Mesenchymal stem cell (in vitro differentiated cells and primary cell): ENCODE results near the gene LPP.

Experiments used
- DNase-seq: peaks from one replicate; pipeline ENCODE4 v3.0.0-alpha.2; 2013
- H2AFZ ChIP-seq: one replicate; pipeline ENCODE4 v1.6.1; 2013; ENCODE audit warnings: low read depth, mild to moderate bottlenecking, control low read depth, inconsistent platforms, low read length, moderate library complexity
- H2AK5ac ChIP-seq: 2 replicates; pipeline ENCODE4 v1.6.1; 2013; ENCODE audit warnings: low read length, moderate library complexity, mild to moderate bottlenecking, inconsistent platforms; ENCODE audit not compliant: severe bottlenecking
- H2BK120ac ChIP-seq: one replicate; pipeline ENCODE4 v1.6.1; 2013; ENCODE audit warnings: low read depth, mild to moderate bottlenecking, inconsistent platforms, low read length, moderate library complexity
- H2BK12ac ChIP-seq, 2 experiments: one replicate each; pipeline ENCODE4 v1.6.1; 2013; ENCODE audit warnings: inconsistent platforms in 2 of 2, low read length in 2 of 2, mild to moderate bottlenecking in 2 of 2, moderate library complexity in 2 of 2, control low read depth in 1 of 2
- H2BK15ac ChIP-seq: one replicate; pipeline ENCODE4 v1.6.1; 2013; ENCODE audit warnings: mild to moderate bottlenecking, low read depth, inconsistent platforms; ENCODE audit not compliant: poor library complexity, severe bottlenecking
- H2BK5ac ChIP-seq: 2 replicates; pipeline ENCODE4 v1.6.1; 2013; ENCODE audit warnings: low read depth, mild to moderate bottlenecking, low read length, control low read depth, inconsistent platforms; ENCODE audit not compliant: poor library complexity, severe bottlenecking
- H3K14ac ChIP-seq, 2 experiments: one replicate each; pipeline ENCODE4 v1.6.1; 2013; ENCODE audit warnings: inconsistent platforms in 2 of 2, low read length in 2 of 2, control low read depth in 1 of 2, mild to moderate bottlenecking in 1 of 2, moderate library complexity in 1 of 2
- H3K18ac ChIP-seq, 2 experiments: one replicate each; pipeline ENCODE4 v1.6.1; 2013; ENCODE audit warnings: inconsistent platforms in 2 of 2, low read length in 2 of 2, control low read depth in 1 of 2, low read depth in 1 of 2, mild to moderate bottlenecking in 1 of 2
- H3K23ac ChIP-seq, 2 experiments: one replicate each; pipeline ENCODE4 v1.6.1; 2013; ENCODE audit warnings: inconsistent platforms in 2 of 2, low read length in 2 of 2, mild to moderate bottlenecking in 2 of 2, moderate library complexity in 2 of 2, control low read depth in 1 of 2
- H3K27ac ChIP-seq: 2 replicates; pipeline ENCODE4 v1.5.1; 2013; ENCODE audit warnings: mild to moderate bottlenecking, moderate library complexity, low read length, control low read depth, inconsistent platforms; ENCODE audit not compliant: poor library complexity, severe bottlenecking
- H3K27me3 ChIP-seq, 2 experiments: 2 replicates each; pipeline versions ENCODE4 v1.6.1 to v1.7.0; 2013; ENCODE audit warnings: low read length in 2 of 2, mild to moderate bottlenecking in 2 of 2, moderate library complexity in 2 of 2, control low read depth in 1 of 2, inconsistent platforms in 1 of 2; ENCODE audit not compliant: control insufficient read depth in 1 of 2, insufficient read depth in 1 of 2
- H3K36me3 ChIP-seq, 2 experiments: 2 replicates each; pipeline versions ENCODE4 v1.6.1 to v1.7.0; 2013; ENCODE audit warnings: low read length in 2 of 2, control low read depth in 1 of 2, inconsistent platforms in 1 of 2, low read depth in 1 of 2, mild to moderate bottlenecking in 1 of 2; ENCODE audit not compliant: insufficient read depth in 2 of 2, control insufficient read depth in 1 of 2
- H3K4ac ChIP-seq, 2 experiments: one replicate each; pipeline ENCODE4 v1.6.1; 2013; ENCODE audit warnings: inconsistent platforms in 2 of 2, low read length in 2 of 2, mild to moderate bottlenecking in 2 of 2, moderate library complexity in 2 of 2, control low read depth in 1 of 2, low read depth in 1 of 2
- H3K4me1 ChIP-seq: 2 replicates; pipeline ENCODE4 v1.6.1; 2013; ENCODE audit warnings: low read depth, low read length, control low read depth; ENCODE audit not compliant: control insufficient read depth, insufficient read depth
- H3K4me2 ChIP-seq: 2 replicates; pipeline ENCODE4 v1.6.1; 2013; ENCODE audit warnings: low read length, mild to moderate bottlenecking, inconsistent platforms; ENCODE audit not compliant: poor library complexity, severe bottlenecking
- H3K4me3 ChIP-seq, 2 experiments: 2 replicates each; pipeline versions ENCODE4 v1.5.1 to v1.7.0; 2013; ENCODE audit warnings: low read length in 2 of 2, mild to moderate bottlenecking in 2 of 2, control low read depth in 1 of 2, low read depth in 1 of 2; ENCODE audit not compliant: insufficient read depth in 1 of 2
- H3K79me1 ChIP-seq: replicated peaks from 2 replicates; pipeline ENCODE4 v1.6.1; 2013; ENCODE audit warnings: mild to moderate bottlenecking, control low read depth, low read length, inconsistent platforms; ENCODE audit not compliant: poor library complexity, severe bottlenecking
- H3K9ac ChIP-seq: 2 replicates; pipeline ENCODE4 v1.7.0; 2013; ENCODE audit warnings: mild to moderate bottlenecking, low read length, moderate library complexity
- H3K9me3 ChIP-seq: 2 replicates; pipeline ENCODE4 v1.7.0; 2013; ENCODE audit warnings: mild to moderate bottlenecking, low read length; ENCODE audit not compliant: control insufficient read depth
- H4K8ac ChIP-seq: one replicate; pipeline ENCODE4 v1.6.1; 2013; ENCODE audit warnings: inconsistent platforms, mild to moderate bottlenecking, low read length, moderate library complexity
- H4K91ac ChIP-seq: one replicate; pipeline ENCODE4 v1.6.1; 2013; ENCODE audit warnings: mild to moderate bottlenecking, low read length, inconsistent platforms
- WGBS: methylation state at CpG from one replicate; pipeline ENCODE4 v1.1.7; 2013; ENCODE audit warnings: mixed read lengths; 5-methylcytosine and 5-hydroxymethylcytosine counted together

LPP gene

DNA sequence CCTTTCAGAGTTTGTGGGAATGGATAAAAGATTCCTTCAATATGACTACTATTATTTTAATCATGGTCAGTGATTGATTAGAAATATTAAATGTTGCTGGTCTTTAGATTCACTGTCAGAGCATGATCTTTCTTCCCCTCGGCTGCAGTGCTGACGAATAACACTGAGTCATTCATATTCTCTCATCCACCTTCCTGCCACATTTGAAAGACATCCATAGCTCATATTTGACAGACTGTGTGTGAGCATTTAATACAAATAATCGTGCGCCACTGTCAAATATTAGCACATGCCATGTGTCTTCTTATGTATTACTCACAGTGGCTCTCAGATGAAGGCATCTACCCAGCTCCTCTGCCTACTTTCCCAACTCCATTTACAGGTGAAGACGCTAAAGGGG lies 541.3 kb downstream of the LPP start:
- Histone ChIP-seq H3K4me2 (no peak overlapping the region), H3K14ac (no peak overlapping the region), H2AK5ac (no peak overlapping the region), H2BK5ac (no peak overlapping the region), H2BK12ac (no peak overlapping the region), H3K9ac (no peak overlapping the region), H3K36me3 (no peaks in the 10 kb centered on the region), H4K8ac (no peak overlapping the region), H4K91ac (no peak overlapping the region), H3K9me3 (no peaks in the 10 kb centered on the region), H3K27ac (no peak overlapping the region), H3K18ac (no peak overlapping the region), H3K79me1 (peaks cover 28% of the 10 kb centered on the region), H3K4me1 (peaks cover 3% of the 10 kb centered on the region), H3K27me3 (no peaks in the 10 kb centered on the region), H2AFZ (no peak overlapping the region), H2BK15ac (no peak overlapping the region), H3K4ac (peak overlapping the region in 1 of 2 experiments; percentile 30), H3K4me3 (no peak overlapping the region), H2BK120ac (no peak overlapping the region), H3K23ac (no peak overlapping the region)
- 84% methylated on average over 4 of the region's 5 CpGs for WGBS
- DNase-seq: no peak

DNA sequence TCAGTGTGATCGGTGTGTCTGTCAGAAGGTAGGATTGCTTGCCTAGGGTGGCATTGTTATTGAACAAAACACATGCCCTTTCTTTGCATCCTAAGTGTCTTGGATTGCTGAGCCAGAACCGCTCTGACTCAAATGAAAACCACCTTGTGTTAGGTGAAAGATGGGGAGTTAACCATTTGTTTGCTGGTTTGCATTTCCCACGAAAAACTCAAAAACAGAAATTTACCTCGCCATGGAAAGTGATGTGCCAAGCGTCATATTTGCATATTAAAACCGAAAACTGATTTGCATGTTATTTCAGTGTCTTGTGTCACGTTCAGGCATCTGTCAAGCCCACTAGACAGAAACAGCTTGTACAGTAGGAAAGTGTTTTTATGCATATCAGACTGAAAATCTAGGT lies 543.2 kb downstream of the LPP start:
- Histone ChIP-seq H3K14ac (no peak overlapping the region), H2BK120ac (no peak overlapping the region), H2BK15ac (no peak overlapping the region), H3K36me3 (no peaks in the 10 kb centered on the region), H2BK12ac (no peak overlapping the region), H3K9ac (no peak overlapping the region), H4K8ac (no peak overlapping the region), H3K4me3 (no peak overlapping the region), H3K27ac (no peak overlapping the region), H3K79me1 (peaks cover 31% of the 10 kb centered on the region), H2AFZ (no peak overlapping the region), H3K4me1 (peaks cover 4% of the 10 kb centered on the region), H3K27me3 (no peaks in the 10 kb centered on the region), H3K9me3 (no peaks in the 10 kb centered on the region), H3K4ac (no peak overlapping the region), H2BK5ac (no peak overlapping the region), H2AK5ac (no peak overlapping the region), H4K91ac (no peak overlapping the region), H3K18ac (no peak overlapping the region), H3K4me2 (no peak overlapping the region), H3K23ac (no peak overlapping the region)
- WGBS: 88% methylated on average over 7 of the region's 7 CpGs
- no peak for DNase-seq

DNA sequence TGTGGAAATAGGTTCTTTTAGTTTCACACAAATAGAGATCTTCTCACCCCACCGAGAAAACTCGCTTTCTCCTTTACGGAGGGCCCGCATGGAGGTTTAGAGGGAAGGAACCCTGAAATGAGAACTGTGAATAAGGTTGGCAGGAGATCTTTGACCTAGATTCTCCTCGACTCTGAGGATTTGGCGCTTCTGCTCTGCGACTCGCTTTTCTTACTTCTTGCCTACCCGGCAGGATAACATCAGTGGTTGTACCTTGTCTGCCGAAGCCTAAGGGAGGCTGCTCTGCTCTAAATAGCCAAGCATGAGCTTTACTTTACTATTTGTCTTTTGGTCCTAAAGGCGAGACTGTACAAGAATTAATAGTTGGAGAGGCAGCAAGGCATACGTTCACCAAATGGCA lies 544.5 kb downstream of the LPP start:
- Histone ChIP-seq H2BK5ac (no peak overlapping the region), H4K91ac (no peak overlapping the region), H4K8ac (no peak overlapping the region), H3K23ac (no peak overlapping the region), H3K9me3 (no peaks in the 10 kb centered on the region), H3K4me1 (peaks cover 4% of the 10 kb centered on the region), H3K4ac (no peak overlapping the region), H3K79me1 (peaks cover 37% of the 10 kb centered on the region), H2AK5ac (no peak overlapping the region), H3K36me3 (no peaks in the 10 kb centered on the region), H3K14ac (no peak overlapping the region), H3K4me2 (no peak overlapping the region), H2BK12ac (no peak overlapping the region), H2BK15ac (no peak overlapping the region), H3K27ac (no peak overlapping the region), H3K9ac (no peak overlapping the region), H2BK120ac (no peak overlapping the region), H3K18ac (no peak overlapping the region), H2AFZ (no peak overlapping the region), H3K27me3 (no peaks in the 10 kb centered on the region), H3K4me3 (no peak overlapping the region)
- 96% methylated on average over 11 of the region's 12 CpGs for WGBS
- no peak for DNase-seq

DNA sequence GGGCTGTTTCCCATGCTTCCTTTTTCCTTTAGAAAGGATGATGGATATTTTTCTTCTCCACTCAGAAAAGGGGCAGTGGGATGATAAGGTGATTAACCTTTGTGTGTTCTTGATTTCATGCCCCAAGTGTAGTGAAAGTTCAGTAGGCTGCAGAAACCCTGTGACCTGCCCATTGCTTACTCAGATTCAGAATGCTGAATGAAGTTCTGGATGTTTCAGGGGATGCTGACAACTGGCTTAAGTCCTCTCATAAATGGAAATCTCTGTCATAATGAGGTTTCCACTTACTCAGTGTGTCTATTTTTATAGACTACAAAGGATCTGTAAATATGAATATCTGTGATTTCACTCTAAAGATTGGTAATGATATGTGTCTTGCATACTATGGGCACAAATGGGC lies 546.5 kb downstream of the LPP start:
- Histone ChIP-seq H3K27ac (no peak overlapping the region), H4K91ac (no peak overlapping the region), H3K36me3 (no peaks in the 10 kb centered on the region), H3K4ac (no peak overlapping the region), H2BK15ac (no peak overlapping the region), H3K4me2 (no peak overlapping the region), H2BK120ac (no peak overlapping the region), H3K14ac (no peak overlapping the region), H2AK5ac (no peak overlapping the region), H2AFZ (no peak overlapping the region), H3K9ac (no peak overlapping the region), H2BK5ac (no peak overlapping the region), H3K79me1 (peaks cover 39% of the 10 kb centered on the region), H3K18ac (no peak overlapping the region), H3K9me3 (no peaks in the 10 kb centered on the region), H3K4me3 (no peak overlapping the region), H2BK12ac (no peak overlapping the region), H4K8ac (no peak overlapping the region), H3K23ac (no peak overlapping the region), H3K27me3 (no peaks in the 10 kb centered on the region), H3K4me1 (peaks cover 3% of the 10 kb centered on the region)
- no peak for DNase-seq
